ENCODE results near the gene EHMT1. TPM values are rescaled to one million over a fixed set of nuclear protein-coding genes. Genes with fewer than 3 reads are reported as not detected.

Gene EHMT1
- total and polyA plus RNA-seq, 2 of the 8 experiments (the other 6 are each of a cell fraction or from before 2014, with no cell fraction given): 95.7 to 163 TPM

DNA sequence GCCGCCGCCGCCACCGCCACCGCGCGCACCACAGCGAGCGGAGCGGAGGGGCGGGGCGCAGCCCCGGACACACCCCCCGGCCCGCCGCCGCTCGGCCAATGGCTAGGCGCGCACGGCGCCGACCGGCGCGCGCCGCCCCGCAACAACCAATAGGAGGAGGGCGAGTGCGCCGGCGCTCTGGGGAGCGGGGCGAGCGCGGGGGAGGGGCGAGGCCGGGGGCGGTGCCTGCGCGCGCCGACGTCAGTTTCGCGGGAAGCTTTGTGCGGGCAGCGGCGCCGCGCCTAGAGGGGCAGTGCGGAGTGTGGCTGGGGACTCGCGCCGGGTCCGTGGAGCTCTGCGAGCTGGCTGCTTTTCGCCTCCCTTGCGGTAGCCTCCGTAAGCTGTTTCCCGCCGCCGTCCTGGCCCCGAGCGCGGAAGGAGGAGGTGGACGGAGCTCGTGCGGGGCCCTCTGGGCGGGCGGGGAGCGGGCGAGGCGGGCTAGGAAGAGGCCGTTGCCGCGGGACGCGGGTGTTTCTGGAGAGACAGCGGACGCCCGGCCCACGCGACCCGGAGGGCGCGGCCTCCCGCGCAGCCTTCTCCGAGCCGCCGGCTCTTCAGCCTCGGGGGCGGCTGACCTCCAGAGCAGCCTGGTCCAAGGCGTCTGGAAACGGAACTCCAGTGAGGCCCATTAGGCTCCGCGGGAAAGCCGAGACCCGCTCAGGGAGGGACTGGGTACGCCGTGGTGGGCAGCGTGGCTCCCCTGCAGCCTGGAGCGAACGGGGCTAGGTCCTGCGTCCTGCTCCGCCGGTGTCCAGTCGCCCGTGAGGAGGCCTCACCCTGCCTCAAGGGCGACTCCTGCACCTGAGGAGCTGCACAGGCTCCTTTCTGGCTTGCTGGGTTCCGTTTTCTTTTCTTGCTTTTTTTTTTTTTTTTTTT, 28.1 kb upstream of the EHMT1 start, which contains the start of gene ZMYND19 (continued):
- TF ChIP-seq TAF1 (IDR thresholded peaks at IDR 0.05; ENCODE audit: low read depth, low read length): peak; percentile 80
- no peak for TF ChIP-seq YY1 (IDR thresholded peaks at IDR 0.05; ENCODE audit: low read depth, low read length)
- no peak for TF ChIP-seq BACH1 (IDR thresholded peaks at IDR 0.05; ENCODE audit: low read length)

Measured in H1 (cell line).